Endothelial cell of umbilical vein (primary cell): ENCODE results near the gene PTPRK. TPM values are rescaled to one million over a fixed set of nuclear protein-coding genes. Genes with fewer than 3 reads are reported as not detected.
A peak's percentile ranks its signal among the peaks of the same experiment; 100 is the strongest.

Source experiments
- BruUV-seq: library from RNA; stranded (reverse); fragments of 400-500 nt; replicated peaks from 2 replicates; lab custom pipeline; 2021; lab: Mats Ljungman, UMichigan
- CTCF ChIA-PET: fragments of 300-600, 350-600 bp; sonication (Branson Sonifier 250); formaldehyde crosslinking; loops from one replicate; lab custom pipeline; 2021; ENCODE audit warnings: antibody characterized with exemption, inconsistent platforms; lab: Charles Lee
- POLR2A ChIA-PET: fragments of 300-600, 350-600 bp; sonication (Branson Sonifier 250); formaldehyde crosslinking; loops from one replicate; lab custom pipeline; 2021; ENCODE audit warnings: antibody characterized with exemption, inconsistent platforms; lab: Charles Lee
- DNase-seq: peaks from one replicate; pipeline ENCODE4 v3.0.0-alpha.2; 2011; ENCODE audit warnings: low read depth, low spot score
- FAIRE-seq: peaks from 2 replicates; lab custom pipeline; 2011; peaks lifted over from hg19 to GRCh38; lab: Jason Lieb, UNC
- H2AFZ ChIP-seq: 2 replicates; pipeline ENCODE4 v1.6.0; 2012; ENCODE audit warnings: low read depth, low read length, control low read depth, inconsistent platforms
- H3K27ac ChIP-seq: 2 replicates; pipeline ENCODE4 v1.5.1; 2011; ENCODE audit warnings: low read depth, mild to moderate bottlenecking, control low read depth, low read length, moderate library complexity; ENCODE audit not compliant: insufficient read depth
- H3K27me3 ChIP-seq, 2 experiments: 2 replicates each; pipeline versions ENCODE4 v1.6.0 to v1.6.1; 2011; ENCODE audit warnings: low read length in 2 of 2, mixed read lengths in 1 of 2; ENCODE audit not compliant: control insufficient read depth in 2 of 2, insufficient read depth in 2 of 2
- H3K36me3 ChIP-seq, 2 experiments: 2 replicates in 1 of 2; 3 replicates in 1 of 2; pipeline ENCODE4 v1.5.1; 2011; ENCODE audit warnings: low read length in 2 of 2, mild to moderate bottlenecking in 1 of 2, moderate library complexity in 1 of 2; ENCODE audit not compliant: control insufficient read depth in 2 of 2, insufficient read depth in 2 of 2; ENCODE audit errors: extremely low read depth in 1 of 2
- H3K4me1 ChIP-seq: 3 replicates; pipeline ENCODE4 v1.5.1; 2011; ENCODE audit warnings: mild to moderate bottlenecking, low read length; ENCODE audit not compliant: control insufficient read depth, insufficient read depth; ENCODE audit errors: extremely low read depth
- H3K4me2 ChIP-seq: 2 replicates; pipeline ENCODE4 v1.6.1; 2011; ENCODE audit warnings: low read length, control low read depth, mixed read lengths; ENCODE audit not compliant: insufficient read depth
- H3K4me3 ChIP-seq, 3 experiments: fragments of 200-600 bp in 1 of 3; sonication (generic), shearing (Covaris generic) in 1 of 3; replicated peaks in 1 of 3; 2 replicates each; pipeline ENCODE4 v1.5.1; 2011 to 2016; ENCODE audit warnings: control low read depth in 3 of 3, low read length in 3 of 3, mild to moderate bottlenecking in 2 of 3, inconsistent platforms in 1 of 3, low read depth in 1 of 3, moderate library complexity in 1 of 3; ENCODE audit not compliant: insufficient read depth in 1 of 3
- H3K79me2 ChIP-seq: 2 replicates; pipeline ENCODE4 v1.6.0; 2012; ENCODE audit warnings: low read length, inconsistent platforms; ENCODE audit not compliant: control insufficient read depth, insufficient read depth
- H3K9ac ChIP-seq: replicated peaks from 2 replicates; pipeline ENCODE3; 2011; ENCODE audit warnings: low read length, control low read depth; ENCODE audit not compliant: insufficient read depth; ENCODE audit errors: extremely low read depth
- H3K9me1 ChIP-seq: replicated peaks from 3 replicates; pipeline ENCODE4 v1.6.0; 2011; ENCODE audit warnings: mild to moderate bottlenecking, low read length; ENCODE audit not compliant: control insufficient read depth, insufficient read depth; ENCODE audit errors: extremely low read depth
- H3K9me3 ChIP-seq: replicated peaks from 2 replicates; pipeline ENCODE4 v1.5.1; 2012; ENCODE audit warnings: low read length, inconsistent platforms; ENCODE audit not compliant: control insufficient read depth, insufficient read depth
- H4K20me1 ChIP-seq: replicated peaks from 2 replicates; pipeline ENCODE3; 2011; ENCODE audit warnings: mild to moderate bottlenecking, low read length; ENCODE audit not compliant: control insufficient read depth, insufficient read depth; ENCODE audit errors: extremely low read depth
- CTCF ChIP-seq, 2 donors: IDR thresholded peaks; 1 replicate in 1 of 2; 2 replicates in 1 of 2; pipeline ENCODE4 v1.5.1; 2011; ENCODE audit warnings: low read length in 2 of 2, mild to moderate bottlenecking in 2 of 2, moderate library complexity in 2 of 2, control low read depth in 1 of 2, inconsistent platforms in 1 of 2, low read depth in 1 of 2; ENCODE audit not compliant: insufficient read depth in 1 of 2; ENCODE audit errors: extremely low read depth in 1 of 2
- EZH2 ChIP-seq: IDR thresholded peaks from 2 replicates; pipeline ENCODE4 v1.6.1; 2012; ENCODE audit warnings: borderline replicate concordance, low read depth, mild to moderate bottlenecking, moderate library complexity, low read length, inconsistent platforms; ENCODE audit not compliant: severe bottlenecking
- FOS ChIP-seq: IDR thresholded peaks from 2 replicates; pipeline ENCODE4 v1.6.1; 2011; ENCODE audit warnings: mild to moderate bottlenecking, low read length, moderate library complexity, borderline replicate concordance; ENCODE audit not compliant: insufficient read depth
- GATA2 ChIP-seq: IDR thresholded peaks from 2 replicates; pipeline ENCODE4 v1.7.0; 2011; ENCODE audit warnings: low read depth, mild to moderate bottlenecking, moderate library complexity, mixed read lengths, low read length; ENCODE audit not compliant: insufficient read length, insufficient read depth
- JUN ChIP-seq: IDR thresholded peaks from 2 replicates; pipeline ENCODE4 v1.6.1; 2011; ENCODE audit warnings: borderline replicate concordance, low read depth; ENCODE audit not compliant: insufficient read length, insufficient read depth
- MAX ChIP-seq: IDR thresholded peaks from 2 replicates; pipeline ENCODE4 v1.6.1; 2011; ENCODE audit not compliant: insufficient read depth, insufficient read length
- MYC ChIP-seq: IDR thresholded peaks from one replicate; pipeline ENCODE4 v1.6.1; 2011; ENCODE audit warnings: mild to moderate bottlenecking, low read depth, low read length
- POLR2A ChIP-seq: IDR thresholded peaks from 2 replicates; pipeline ENCODE4 v1.6.1; 2012; ENCODE audit warnings: low read depth, mild to moderate bottlenecking, control low read depth, low read length
- POLR2AphosphoS5 ChIP-seq: IDR thresholded peaks from 2 replicates; pipeline ENCODE4 v1.6.1; 2012; ENCODE audit warnings: low read depth, mild to moderate bottlenecking, control low read depth, low read length, moderate library complexity; ENCODE audit not compliant: insufficient read depth
- dilution Hi-C: fragments of 300-500 bp; cut with MboI; formaldehyde crosslinking; loops from one replicate; pipeline ENCODE4 v1.15.0; 2019; ENCODE audit warnings: low sequenced_read_pairs; ENCODE audit not compliant: extremely low pct_ligation_motif_present
- intact Hi-C: fragments of 100-400 bp; cut with micrococcal nuclease; formaldehyde crosslinking; loops from one replicate; pipeline ENCODE4 v1.10.0; 2022
- polyA plus RNA-seq, 4 experiments: library from polyadenylated mRNA; depleted of rRNA in 3 of 4; stranded (reverse) in 3 of 4; unstranded in 1 of 4; fragments of >200 nt; gene quantifications; 2 replicates each; pipeline versions ENCODE4 v1.2.1 to v1.2.3, GENCODE V29; 2011 to 2012; ENCODE audit warnings: missing spikeins in 1 of 4
- total RNA-seq: library from RNA; stranded (reverse); gene quantifications from 2 replicates; pipeline ENCODE4 v1.2.3, GENCODE V29; 2021

PTPRK gene
- total and polyA plus RNA-seq, 2 donors (not counting 3 experiments of a cell fraction or from before 2014, with no cell fraction given): 15.2 to 74.0 TPM

- no peak overlapping the region for H3K9ac ChIP-seq
- intact Hi-C loops: no loop called here
- H3K4me3 ChIP-seq: no peak overlapping the region
- no peaks in the 10 kb centered on the region for H3K4me1 ChIP-seq
- ChIA-PET POLR2A (no interaction called here), CTCF (no interaction called here)
- H2AFZ ChIP-seq: no peak overlapping the region
- H3K79me2 ChIP-seq: no peaks in the 10 kb centered on the region
- H3K36me3 ChIP-seq: no peaks in the 10 kb centered on the region
- H3K9me1 ChIP-seq: no peaks in the 10 kb centered on the region
- no peaks in the 10 kb centered on the region for H3K9me3 ChIP-seq
- no peak overlapping the region for H3K4me2 ChIP-seq
- no peak for FAIRE-seq
- no TSS peak for BruUV-seq
- no peak for DNase-seq
- H3K27me3 ChIP-seq: no peaks in the 10 kb centered on the region
- no peak overlapping the region for H3K27ac ChIP-seq
- no peaks in the 10 kb centered on the region for H4K20me1 ChIP-seq
- dilution Hi-C loops: no loop called here
- no peak for TF ChIP-seq EZH2
- peak; percentile 28 for TF ChIP-seq JUN
Measured at GRCh38 chr6:127946388-127946787, 574.0 kb downstream of the PTPRK start.

GRCh38 chr6:127945434-127946097 is 574.8 kb downstream of the PTPRK start:
- no peak for DNase-seq
- dilution Hi-C loops (no loop called here), intact Hi-C loops (no loop called here)
- ChIA-PET POLR2A (no interaction called here), CTCF (no interaction called here)
- no peak overlapping the region for H3K4me3 ChIP-seq
- FAIRE-seq: no peak
- no peaks in the 10 kb centered on the region for H4K20me1 ChIP-seq
- BruUV-seq: no TSS peak
- no peak overlapping the region for H3K4me2 ChIP-seq
- no peak overlapping the region for H3K9ac ChIP-seq
- H3K36me3 ChIP-seq: no peaks in the 10 kb centered on the region
- H3K4me1 ChIP-seq: no peaks in the 10 kb centered on the region
- H3K79me2 ChIP-seq: no peaks in the 10 kb centered on the region
- H3K27ac ChIP-seq: no peak overlapping the region
- no peaks in the 10 kb centered on the region for H3K9me3 ChIP-seq
- H3K27me3 ChIP-seq: no peaks in the 10 kb centered on the region
- H2AFZ ChIP-seq: no peak overlapping the region
- H3K9me1 ChIP-seq: no peaks in the 10 kb centered on the region
- TF ChIP-seq MYC: no peak
- no peak for TF ChIP-seq EZH2
- no peak for TF ChIP-seq GATA2
- no peak for TF ChIP-seq MAX
- no peak for TF ChIP-seq POLR2A
- TF ChIP-seq POLR2AphosphoS5: no peak
- TF ChIP-seq JUN: no peak
- no peak for TF ChIP-seq CTCF (IDR thresholded peaks at IDR 0.05; ENCODE audit: extremely low read depth in 1 of 2, insufficient read depth in 1 of 2, low read depth in 1 of 2, low read length in 2 of 2)
- TF ChIP-seq FOS: no peak
